ENCODE measurements around the gene EPHB1.

EPHB1 gene

DNA sequence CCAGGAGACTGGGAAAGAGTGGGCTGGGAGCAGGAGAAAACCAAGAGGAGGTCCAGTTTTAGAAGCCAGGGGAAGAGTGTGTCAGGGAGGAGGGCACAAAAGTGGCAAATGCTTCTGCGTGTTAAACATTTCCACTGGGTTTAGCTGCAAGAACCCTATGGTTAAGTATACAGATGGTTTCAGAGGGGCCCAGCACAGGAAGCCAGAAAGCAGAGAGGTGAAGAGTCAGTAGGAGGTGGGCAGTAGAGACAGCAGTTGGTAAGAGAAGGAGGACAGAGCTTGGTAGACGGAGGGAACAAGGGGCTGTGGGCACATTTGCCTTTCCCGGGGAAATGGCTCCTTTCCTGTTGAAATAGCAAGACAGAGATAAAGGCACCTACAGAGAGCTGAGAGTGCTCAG, 133.8 kb downstream of the EPHB1 start:
- H3K27me3 ChIP-seq (ENCODE audit: control insufficient read depth in 5 of 5, insufficient read depth in 4 of 5, low read length in 5 of 5) = no peaks in the 10 kb centered on the region
- H3K9me3 ChIP-seq (ENCODE audit: control insufficient read depth in 5 of 5, low read length in 5 of 5) = peaks cover 2 to 16% (median 10%) of the 10 kb centered on the region in 5 donors
- H3K4me3 ChIP-seq (ENCODE audit: low read depth in 1 of 5, low read length in 5 of 5) = no peak overlapping the region
- no peak overlapping the region for H3K9ac ChIP-seq (ENCODE audit: low read length in 5 of 5)
- H3K36me3 ChIP-seq (ENCODE audit: control insufficient read depth in 5 of 5, insufficient read depth in 5 of 5, low read length in 5 of 5) = no peaks in the 10 kb centered on the region
- no peak overlapping the region for H3K27ac ChIP-seq (ENCODE audit: low read depth, low read length)
- H3K4me1 ChIP-seq (ENCODE audit: control insufficient read depth in 5 of 5, insufficient read depth in 5 of 5, low read length in 5 of 5) = no peaks in the 10 kb centered on the region

DNA sequence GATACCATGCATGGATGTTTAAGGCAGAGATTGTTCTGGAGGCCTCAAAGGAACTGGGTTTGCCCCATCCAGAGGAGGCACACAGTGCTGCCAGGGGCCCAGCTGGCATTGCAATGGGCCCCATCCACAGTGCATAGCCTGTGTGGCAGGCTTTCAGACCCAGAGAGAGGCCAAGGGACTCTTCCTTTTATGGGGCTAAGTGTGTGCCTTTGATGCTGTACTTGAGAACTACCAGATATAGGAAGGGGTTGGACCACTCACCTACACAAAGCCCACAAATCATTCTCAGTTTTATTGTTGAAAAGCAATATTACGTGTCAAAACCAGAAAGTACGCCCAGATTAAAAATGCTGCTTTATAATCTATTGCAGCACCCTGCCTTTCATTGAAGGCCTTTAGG, 134.9 kb downstream of the EPHB1 start:
- Histone ChIP-seq H3K27ac (ENCODE audit: low read depth, low read length) (no peak overlapping the region), H3K36me3 (ENCODE audit: control insufficient read depth in 5 of 5, insufficient read depth in 5 of 5, low read length in 5 of 5) (no peaks in the 10 kb centered on the region), H3K9me3 (ENCODE audit: control insufficient read depth in 5 of 5, low read length in 5 of 5) (peaks cover 2 to 9% (median 4%) of the 10 kb centered on the region in 5 donors), H3K4me3 (ENCODE audit: low read depth in 1 of 5, low read length in 5 of 5) (no peak overlapping the region), H3K9ac (ENCODE audit: low read length in 5 of 5) (no peak overlapping the region), H3K4me1 (ENCODE audit: control insufficient read depth in 5 of 5, insufficient read depth in 5 of 5, low read length in 5 of 5) (no peaks in the 10 kb centered on the region), H3K27me3 (ENCODE audit: control insufficient read depth in 5 of 5, insufficient read depth in 4 of 5, low read length in 5 of 5) (no peaks in the 10 kb centered on the region)

DNA sequence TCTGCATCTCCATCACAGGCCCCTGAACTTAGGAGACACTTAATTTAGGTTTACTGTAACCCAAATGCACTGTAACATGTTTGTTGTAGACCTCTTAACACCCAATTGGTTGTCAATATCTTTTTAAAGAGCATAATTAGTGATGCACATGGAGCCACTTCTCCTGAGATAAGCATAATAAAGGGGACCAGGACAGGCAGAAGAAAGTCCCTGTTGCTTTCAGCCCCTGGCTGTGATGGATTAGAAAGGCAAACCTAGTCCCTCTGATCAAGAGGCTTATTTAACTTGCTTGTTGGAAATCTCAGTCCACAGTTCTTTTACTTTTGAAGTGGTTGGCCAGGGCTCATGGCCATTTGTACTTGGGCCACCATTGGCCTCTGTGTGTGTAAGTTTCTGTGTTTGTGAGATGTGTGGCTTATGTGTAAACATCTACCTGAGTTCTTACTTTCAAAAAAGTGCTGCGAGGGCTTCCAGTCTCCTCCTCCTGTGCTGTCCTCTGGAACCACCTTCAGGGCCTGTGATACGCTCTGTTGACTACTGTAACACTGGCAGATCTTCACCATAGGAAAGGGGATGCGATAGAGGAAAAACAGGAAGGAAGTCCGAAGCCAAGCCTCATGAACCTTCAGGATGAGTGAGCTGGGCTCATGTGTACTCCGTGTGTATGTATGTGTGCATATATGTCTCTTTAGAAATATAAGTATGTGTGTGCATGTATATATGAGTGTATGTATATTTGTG, 136.2 kb downstream of the EPHB1 start:
- Histone ChIP-seq H3K9me3 (ENCODE audit: control insufficient read depth in 5 of 5, low read length in 5 of 5) (no peaks in the 10 kb centered on the region), H3K9ac (ENCODE audit: low read length in 5 of 5) (no peak overlapping the region), H3K27ac (ENCODE audit: low read depth, low read length) (no peak overlapping the region), H3K4me1 (ENCODE audit: control insufficient read depth in 5 of 5, insufficient read depth in 5 of 5, low read length in 5 of 5) (no peaks in the 10 kb centered on the region), H3K27me3 (ENCODE audit: control insufficient read depth in 5 of 5, insufficient read depth in 4 of 5, low read length in 5 of 5) (no peaks in the 10 kb centered on the region), H3K4me3 (ENCODE audit: low read depth in 1 of 5, low read length in 5 of 5) (no peak overlapping the region), H3K36me3 (ENCODE audit: control insufficient read depth in 5 of 5, insufficient read depth in 5 of 5, low read length in 5 of 5) (no peaks in the 10 kb centered on the region)

GRCh38 chr3:134932035-134932434, 137.0 kb downstream of the EPHB1 start:
- H3K36me3 ChIP-seq (ENCODE audit: control insufficient read depth in 5 of 5, insufficient read depth in 5 of 5, low read length in 5 of 5) = no peaks in the 10 kb centered on the region
- no peaks in the 10 kb centered on the region for H3K9me3 ChIP-seq (ENCODE audit: control insufficient read depth in 5 of 5, low read length in 5 of 5)
- H3K27ac ChIP-seq (ENCODE audit: low read depth, low read length) = no peak overlapping the region
- no peak overlapping the region for H3K4me3 ChIP-seq (ENCODE audit: low read depth in 1 of 5, low read length in 5 of 5)
- H3K9ac ChIP-seq (ENCODE audit: low read length in 5 of 5) = no peak overlapping the region
- H3K4me1 ChIP-seq (ENCODE audit: control insufficient read depth in 5 of 5, insufficient read depth in 5 of 5, low read length in 5 of 5) = peaks cover 0 to under 1% (median 0%) of the 10 kb centered on the region in 5 donors
- no peaks in the 10 kb centered on the region for H3K27me3 ChIP-seq (ENCODE audit: control insufficient read depth in 5 of 5, insufficient read depth in 4 of 5, low read length in 5 of 5)

GRCh38 chr3:134933997-134934396, 138.9 kb downstream of the EPHB1 start:
- Histone ChIP-seq H3K4me3 (ENCODE audit: low read depth in 1 of 5, low read length in 5 of 5) (no peak overlapping the region), H3K27ac (ENCODE audit: low read depth, low read length) (no peak overlapping the region), H3K9me3 (ENCODE audit: control insufficient read depth in 5 of 5, low read length in 5 of 5) (no peaks in the 10 kb centered on the region), H3K36me3 (ENCODE audit: control insufficient read depth in 5 of 5, insufficient read depth in 5 of 5, low read length in 5 of 5) (no peaks in the 10 kb centered on the region), H3K4me1 (ENCODE audit: control insufficient read depth in 5 of 5, insufficient read depth in 5 of 5, low read length in 5 of 5) (peaks cover 0 to 6% (median 0%) of the 10 kb centered on the region in 5 donors), H3K27me3 (ENCODE audit: control insufficient read depth in 5 of 5, insufficient read depth in 4 of 5, low read length in 5 of 5) (no peaks in the 10 kb centered on the region), H3K9ac (ENCODE audit: low read length in 5 of 5) (no peak overlapping the region)

- Histone ChIP-seq H3K4me1 (ENCODE audit: control insufficient read depth in 5 of 5, insufficient read depth in 5 of 5, low read length in 5 of 5) (peaks cover 0 to 6% (median 0%) of the 10 kb centered on the region in 5 donors), H3K4me3 (ENCODE audit: low read depth in 1 of 5, low read length in 5 of 5) (no peak overlapping the region), H3K36me3 (ENCODE audit: control insufficient read depth in 5 of 5, insufficient read depth in 5 of 5, low read length in 5 of 5) (no peaks in the 10 kb centered on the region), H3K9me3 (ENCODE audit: control insufficient read depth in 5 of 5, low read length in 5 of 5) (no peaks in the 10 kb centered on the region), H3K27me3 (ENCODE audit: control insufficient read depth in 5 of 5, insufficient read depth in 4 of 5, low read length in 5 of 5) (no peaks in the 10 kb centered on the region), H3K9ac (ENCODE audit: low read length in 5 of 5) (no peak overlapping the region), H3K27ac (ENCODE audit: low read depth, low read length) (no peak overlapping the region)
These were observed 139.9 kb downstream of the EPHB1 start for GRCh38 chr3:134934933-134935332.

DNA sequence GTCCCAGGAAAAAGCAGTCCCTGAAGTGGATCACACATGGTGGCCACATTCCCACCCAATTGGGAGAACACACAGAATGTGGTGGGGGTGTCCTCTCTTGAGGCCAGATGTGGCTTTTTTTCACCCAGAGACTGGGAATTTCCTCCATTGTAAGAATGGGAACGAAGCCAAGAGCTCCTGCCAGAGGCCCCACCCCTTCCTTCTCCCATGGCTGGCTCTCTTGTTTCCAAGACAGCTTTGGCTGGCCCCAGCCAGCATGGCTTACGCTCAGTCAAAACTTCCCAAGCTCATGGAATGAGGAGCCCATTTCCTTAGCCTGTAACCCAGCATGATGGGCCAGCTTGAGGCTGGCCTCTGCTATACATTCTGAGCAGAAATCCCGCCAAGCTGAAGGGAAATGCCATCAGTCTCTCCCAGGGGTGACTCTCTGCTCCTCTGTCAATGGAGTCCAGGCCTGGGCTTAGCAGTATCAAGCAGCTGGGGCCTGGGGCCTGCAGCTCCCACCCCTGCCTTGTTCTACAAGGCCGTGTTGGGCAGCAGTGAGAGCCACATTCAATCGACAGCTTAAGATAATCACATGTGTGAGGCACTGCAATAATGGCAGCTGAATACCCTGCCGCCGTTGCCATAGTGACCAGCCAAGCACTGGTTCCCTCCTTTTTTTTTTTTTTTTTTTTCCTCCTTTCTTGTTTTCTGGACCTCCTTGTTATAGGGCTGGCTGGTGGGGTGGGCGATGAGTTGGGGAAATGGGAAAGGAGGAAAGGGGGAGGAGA, 142.4 kb downstream of the EPHB1 start:
- Histone ChIP-seq H3K4me3 (ENCODE audit: low read depth in 1 of 5, low read length in 5 of 5) (no peak overlapping the region), H3K27ac (ENCODE audit: low read depth, low read length) (no peak overlapping the region), H3K9ac (ENCODE audit: low read length in 5 of 5) (no peak overlapping the region), H3K27me3 (ENCODE audit: control insufficient read depth in 5 of 5, insufficient read depth in 4 of 5, low read length in 5 of 5) (no peaks in the 10 kb centered on the region), H3K4me1 (ENCODE audit: control insufficient read depth in 5 of 5, insufficient read depth in 5 of 5, low read length in 5 of 5) (peaks cover 0 to 6% (median 0%) of the 10 kb centered on the region in 5 donors), H3K9me3 (ENCODE audit: control insufficient read depth in 5 of 5, low read length in 5 of 5) (no peaks in the 10 kb centered on the region), H3K36me3 (ENCODE audit: control insufficient read depth in 5 of 5, insufficient read depth in 5 of 5, low read length in 5 of 5) (no peaks in the 10 kb centered on the region)

GRCh38 chr3:134938029-134938525, 143.0 kb downstream of the EPHB1 start:
- no peak overlapping the region for H3K27ac ChIP-seq (ENCODE audit: low read depth, low read length)

DNA sequence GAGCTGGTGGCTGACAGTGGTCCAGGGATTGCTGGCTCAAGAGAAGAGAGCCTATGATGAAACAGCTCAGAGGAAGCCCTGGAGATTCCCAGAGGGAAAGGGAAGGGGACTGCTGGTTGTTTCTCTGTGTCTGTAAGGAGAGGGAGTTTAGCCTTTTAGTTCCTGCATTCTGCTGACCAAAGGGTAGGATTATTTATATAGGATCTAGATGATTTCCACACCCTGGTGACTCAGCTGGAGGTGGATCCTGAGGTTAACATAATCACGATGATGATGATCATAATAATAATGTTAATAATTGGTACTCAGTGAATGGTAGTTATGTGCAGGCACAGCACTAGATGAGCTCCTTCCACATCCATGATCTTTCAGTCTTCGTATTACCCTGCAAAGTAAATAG, 144.9 kb downstream of the EPHB1 start:
- Histone ChIP-seq H3K27ac (ENCODE audit: low read depth, low read length) (no peak overlapping the region), H3K4me1 (ENCODE audit: control insufficient read depth in 5 of 5, insufficient read depth in 5 of 5, low read length in 5 of 5) (peaks cover 0 to 6% (median 0%) of the 10 kb centered on the region in 5 donors), H3K9ac (ENCODE audit: low read length in 5 of 5) (no peak overlapping the region), H3K36me3 (ENCODE audit: control insufficient read depth in 5 of 5, insufficient read depth in 5 of 5, low read length in 5 of 5) (no peaks in the 10 kb centered on the region), H3K9me3 (ENCODE audit: control insufficient read depth in 5 of 5, low read length in 5 of 5) (no peaks in the 10 kb centered on the region), H3K27me3 (ENCODE audit: control insufficient read depth in 5 of 5, insufficient read depth in 4 of 5, low read length in 5 of 5) (no peaks in the 10 kb centered on the region), H3K4me3 (ENCODE audit: low read depth in 1 of 5, low read length in 5 of 5) (no peak overlapping the region)

More at GRCh38 chr3:134938029-134938525, 143.0 kb downstream of the EPHB1 start:
- H3K27me3 ChIP-seq (ENCODE audit: control insufficient read depth in 5 of 5, insufficient read depth in 4 of 5, low read length in 5 of 5) = no peaks in the 10 kb centered on the region
- H3K9ac ChIP-seq (ENCODE audit: low read length in 5 of 5) = no peak overlapping the region
- H3K4me1 ChIP-seq (ENCODE audit: control insufficient read depth in 5 of 5, insufficient read depth in 5 of 5, low read length in 5 of 5) = peaks cover 0 to 6% (median 0%) of the 10 kb centered on the region in 5 donors
- no peaks in the 10 kb centered on the region for H3K36me3 ChIP-seq (ENCODE audit: control insufficient read depth in 5 of 5, insufficient read depth in 5 of 5, low read length in 5 of 5)
- H3K9me3 ChIP-seq (ENCODE audit: control insufficient read depth in 5 of 5, low read length in 5 of 5) = no peaks in the 10 kb centered on the region
- no peak overlapping the region for H3K4me3 ChIP-seq (ENCODE audit: low read depth in 1 of 5, low read length in 5 of 5)

GRCh38 chr3:134941820-134942219, 146.8 kb downstream of the EPHB1 start:
- no peak overlapping the region for H3K4me3 ChIP-seq (ENCODE audit: low read depth in 1 of 5, low read length in 5 of 5)
- no peaks in the 10 kb centered on the region for H3K9me3 ChIP-seq (ENCODE audit: control insufficient read depth in 5 of 5, low read length in 5 of 5)
- no peak overlapping the region for H3K9ac ChIP-seq (ENCODE audit: low read length in 5 of 5)
- no peaks in the 10 kb centered on the region for H3K36me3 ChIP-seq (ENCODE audit: control insufficient read depth in 5 of 5, insufficient read depth in 5 of 5, low read length in 5 of 5)
- peaks cover 0 to 6% (median 0%) of the 10 kb centered on the region in 5 donors for H3K4me1 ChIP-seq (ENCODE audit: control insufficient read depth in 5 of 5, insufficient read depth in 5 of 5, low read length in 5 of 5)
- no peak overlapping the region for H3K27ac ChIP-seq (ENCODE audit: low read depth, low read length)
- H3K27me3 ChIP-seq (ENCODE audit: control insufficient read depth in 5 of 5, insufficient read depth in 4 of 5, low read length in 5 of 5) = no peaks in the 10 kb centered on the region

Data from subcutaneous abdominal adipose tissue (tissue), 5 donors.